ENCODE data around the gene HCK.

HCK gene

GRCh38 chr20:32035426-32035779, 16.6 kb upstream of the HCK start:
- TF ChIP-seq CTCF (conservative IDR thresholded peaks at IDR 0.05; ENCODE audit: control insufficient read depth, insufficient read depth, low read depth, low read length): no peak
- H3K4me3 ChIP-seq (ENCODE audit: control insufficient read depth, low read depth, low read length): no peak overlapping the region
- DNase-seq (ENCODE audit: low read depth): no peak

- no peak for TF ChIP-seq CTCF (conservative IDR thresholded peaks at IDR 0.05; ENCODE audit: control insufficient read depth, insufficient read depth, low read depth, low read length)
These were observed 15.8 kb upstream of the HCK start for GRCh38 chr20:32036252-32036651.

GRCh38 chr20:32036716-32037485, 15.1 kb upstream of the HCK start:
- no peak for TF ChIP-seq CTCF (conservative IDR thresholded peaks at IDR 0.05; ENCODE audit: control insufficient read depth, insufficient read depth, low read depth, low read length)
- DNase-seq (ENCODE audit: low read depth): no peak
- H3K4me3 ChIP-seq (ENCODE audit: control insufficient read depth, low read depth, low read length): no peak overlapping the region

More at GRCh38 chr20:32036252-32036651, 15.8 kb upstream of the HCK start:
- no peak for DNase-seq (ENCODE audit: low read depth)
- no peak overlapping the region for H3K4me3 ChIP-seq (ENCODE audit: control insufficient read depth, low read depth, low read length)

GRCh38 chr20:32037929-32038328, 14.1 kb upstream of the HCK start:
- H3K4me3 ChIP-seq (ENCODE audit: control insufficient read depth, low read depth, low read length): no peak overlapping the region
- TF ChIP-seq CTCF (conservative IDR thresholded peaks at IDR 0.05; ENCODE audit: control insufficient read depth, insufficient read depth, low read depth, low read length): no peak
- peak; percentile 80 for DNase-seq (ENCODE audit: low read depth)

- no peak for TF ChIP-seq CTCF (conservative IDR thresholded peaks at IDR 0.05; ENCODE audit: control insufficient read depth, insufficient read depth, low read depth, low read length)
- H3K4me3 ChIP-seq (ENCODE audit: control insufficient read depth, low read depth, low read length): no peak overlapping the region
- DNase-seq (ENCODE audit: low read depth): no peak
These were observed 11.7 kb upstream of the HCK start for GRCh38 chr20:32040142-32040953.

GRCh38 chr20:32045999-32046398, 6.0 kb upstream of the HCK start:
- no peak overlapping the region for H3K4me3 ChIP-seq (ENCODE audit: control insufficient read depth, low read depth, low read length)
- no peak for DNase-seq (ENCODE audit: low read depth)
- no peak for TF ChIP-seq CTCF (conservative IDR thresholded peaks at IDR 0.05; ENCODE audit: control insufficient read depth, insufficient read depth, low read depth, low read length)
